Activated T-cell treated with anti-CD3 and anti-CD28 coated beads for 1 hour (primary cell): ENCODE measurements around the gene PATE4.
A peak's percentile ranks its signal among the peaks of the same experiment; 100 is the strongest.
"Not testable (repeated sequence)": the region's sequence is repeated elsewhere in the genome, so short reads cannot be mapped to it uniquely, and the experiment has no call there.

Experiments used
- DNase-seq: peaks from one replicate; pipeline ENCODE4 v3.0.0-alpha.2; 2020; ENCODE audit warnings: low read depth

PATE4 gene

GRCh38 chr11:125833016-125833415 is at the start of gene PATE4:
PATE4 (plus strand) TSS chr11:125833316; CDS start chr11:125833360, 44 bp downstream.
- DNase-seq: no peak

- DNase-seq: no peak
Measured at GRCh38 chr11:125784678-125785077, 48.4 kb upstream of the PATE4 start.

GRCh38 chr11:125787827-125788226 is 45.3 kb upstream of the PATE4 start, which contains the start of gene PATE3:
PATE3 (plus strand) TSS chr11:125788127; CDS start chr11:125788152, 25 bp downstream.
- DNase-seq: no peak

- no peak for DNase-seq
Measured at GRCh38 chr11:125790825-125791224, 42.3 kb upstream of the PATE4 start.

- no peak for DNase-seq
Measured at GRCh38 chr11:125797641-125798040, 35.5 kb upstream of the PATE4 start.

GRCh38 chr11:125799808-125800207 is 33.3 kb upstream of the PATE4 start:
- no peak for DNase-seq

- no peak for DNase-seq
Measured at GRCh38 chr11:125802387-125802786, 30.7 kb upstream of the PATE4 start.

- DNase-seq: no peak
Measured at GRCh38 chr11:125807909-125808308, 25.2 kb upstream of the PATE4 start.

GRCh38 chr11:125835748-125836147 is 2.6 kb downstream of the PATE4 start:
- DNase-seq: no peak

- DNase-seq: no peak
Measured at GRCh38 chr11:125842321-125842948, 9.3 kb downstream of the PATE4 start.

GRCh38 chr11:125846188-125846587 is 13.1 kb downstream of the PATE4 start:
- no peak for DNase-seq

- DNase-seq: not testable (repeated sequence)
Measured at GRCh38 chr11:125857670-125858069, 24.6 kb downstream of the PATE4 start.

- not testable (repeated sequence) for DNase-seq
Measured at GRCh38 chr11:125862786-125863185, 29.7 kb downstream of the PATE4 start.

- not testable (repeated sequence) for DNase-seq
Measured at GRCh38 chr11:125865354-125865753, 32.2 kb downstream of the PATE4 start.

- DNase-seq: no peak
Measured at GRCh38 chr11:125869521-125869920, 36.4 kb downstream of the PATE4 start.

- no peak for DNase-seq
Measured at GRCh38 chr11:125871391-125872137, 38.4 kb downstream of the PATE4 start.

GRCh38 chr11:125872138-125872491 is 39.0 kb downstream of the PATE4 start:
- DNase-seq: no peak

GRCh38 chr11:125873881-125874555 is 40.9 kb downstream of the PATE4 start:
- DNase-seq: no peak

GRCh38 chr11:125874556-125875124 is 41.5 kb downstream of the PATE4 start:
- peak; percentile 17 for DNase-seq

GRCh38 chr11:125881291-125881690 is 48.2 kb downstream of the PATE4 start:
- DNase-seq: no peak

- DNase-seq: no peak
Measured at GRCh38 chr11:125883375-125883774, 50.3 kb downstream of the PATE4 start.

GRCh38 chr11:125886997-125887372 is 53.9 kb downstream of the PATE4 start:
- peak; percentile 25 for DNase-seq
